GM04503 (cell line): ENCODE data around the gene CACNA1H.
"Not testable (repeated sequence)": the region's sequence is repeated elsewhere in the genome, so short reads cannot be mapped to it uniquely, and the experiment has no call there.

Experiments
- DNase-seq: peaks from one replicate; pipeline ENCODE4 v3.0.0-alpha.2; 2012; ENCODE audit warnings: low read depth

Gene CACNA1H

DNA sequence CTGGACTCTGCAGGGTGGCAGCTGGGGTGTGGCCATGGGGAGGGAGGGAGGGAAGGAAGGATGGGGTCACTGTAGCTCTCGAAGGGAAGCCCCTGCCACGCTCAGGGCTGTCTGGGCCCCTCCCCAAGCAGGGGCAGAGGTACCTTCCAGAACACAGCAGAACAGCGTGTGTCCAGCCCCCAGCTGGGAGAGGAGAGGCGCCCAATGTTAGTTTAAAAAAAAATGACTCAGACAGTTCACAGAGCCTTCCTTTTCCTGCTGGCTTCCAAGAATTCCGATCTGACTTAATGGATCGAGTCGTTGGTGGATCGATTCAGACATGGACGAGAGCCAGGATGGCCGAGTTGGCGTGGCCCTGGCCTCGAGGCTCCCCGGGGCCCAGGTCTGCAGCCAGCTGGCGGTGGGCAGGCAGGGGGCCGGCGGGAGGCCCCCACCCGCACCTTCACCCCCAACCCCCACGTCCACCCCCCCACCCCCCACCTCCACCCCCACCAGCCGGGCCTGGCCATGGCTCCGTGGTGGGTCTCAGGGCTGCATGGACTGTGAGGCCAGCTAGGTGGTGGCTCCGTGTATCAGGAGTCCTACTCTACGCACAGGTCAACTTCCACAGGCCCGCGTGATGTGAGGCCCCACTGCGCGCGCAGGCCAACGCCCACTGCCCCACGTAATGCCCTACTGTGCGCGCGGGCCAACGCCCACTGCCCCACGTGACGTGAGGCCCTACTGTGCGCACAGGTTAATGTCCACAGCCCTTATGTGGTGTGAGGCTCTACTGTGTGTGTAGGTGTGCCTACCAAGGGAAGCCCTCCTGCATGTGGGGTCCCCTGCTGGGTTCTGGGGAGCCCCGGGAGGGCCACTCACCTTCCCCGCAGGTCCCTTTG, 21.8 kb downstream of the CACNA1H start:
- no peak for DNase-seq

DNA sequence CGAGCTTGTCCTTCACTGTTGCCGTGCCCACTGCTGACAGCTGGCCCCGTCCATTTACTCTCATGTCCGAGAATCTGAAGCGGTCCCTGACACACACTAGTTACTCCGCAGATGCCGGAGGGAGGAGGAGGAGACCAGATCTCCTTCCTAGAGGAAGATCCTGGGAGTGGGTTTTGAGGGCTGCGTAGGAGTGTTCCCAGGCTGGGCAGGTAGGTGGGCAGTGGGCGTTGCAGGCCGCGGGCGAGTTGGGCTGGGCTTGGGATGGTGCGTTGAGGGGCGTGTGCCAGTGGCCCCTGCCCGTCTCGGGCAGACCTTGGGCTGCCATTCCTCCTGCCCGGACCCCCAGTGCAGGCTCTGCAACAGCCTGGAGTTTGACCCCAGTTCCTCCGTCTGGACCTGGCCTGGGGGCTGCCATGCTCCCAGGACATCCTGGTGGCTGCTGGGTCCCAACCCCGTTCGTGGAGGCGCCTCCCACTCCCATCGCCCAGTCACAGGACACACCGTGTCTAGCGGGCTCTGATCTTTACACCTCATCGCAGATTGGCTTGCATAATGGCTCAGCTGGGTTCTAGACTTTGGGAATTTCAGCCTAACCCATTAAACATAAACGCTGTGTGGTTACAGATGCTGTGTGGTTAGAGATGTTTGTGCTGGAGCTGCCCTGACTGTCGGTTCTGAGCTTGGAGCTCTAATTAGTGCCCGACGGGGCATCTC, 22.8 kb downstream of the CACNA1H start:
- DNase-seq, result no peak

DNA sequence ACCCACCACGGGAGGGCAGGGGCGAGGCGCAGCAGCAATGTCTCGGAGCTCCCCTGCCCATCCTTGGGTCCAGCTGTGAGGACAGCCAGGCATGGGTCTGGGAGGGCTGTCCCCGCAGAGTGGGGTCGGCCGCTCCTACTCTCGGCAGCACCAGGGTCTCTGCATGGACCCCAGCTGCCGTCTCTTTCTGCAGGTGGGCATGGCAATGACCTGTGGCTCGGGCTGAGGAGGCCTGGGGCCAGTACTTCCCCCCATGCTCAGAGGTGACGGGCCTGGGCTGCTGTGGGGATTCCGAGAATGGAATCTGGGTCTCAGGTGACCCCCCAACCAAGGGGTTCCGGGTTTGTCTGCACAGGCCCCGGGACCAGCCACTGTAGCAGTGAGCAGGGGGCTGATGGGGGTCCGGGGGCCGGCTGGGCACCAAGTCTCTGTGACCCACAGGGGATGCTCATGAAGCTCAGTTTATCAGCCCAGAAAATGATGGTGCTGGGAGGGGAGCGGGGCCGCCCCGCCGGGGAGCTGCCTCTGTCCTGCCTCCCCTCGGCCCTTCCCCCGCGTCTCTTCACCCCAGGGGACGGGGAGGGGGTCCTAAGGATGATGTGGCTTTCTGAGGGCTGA, 23.5 kb downstream of the CACNA1H start:
- no peak for DNase-seq

DNA sequence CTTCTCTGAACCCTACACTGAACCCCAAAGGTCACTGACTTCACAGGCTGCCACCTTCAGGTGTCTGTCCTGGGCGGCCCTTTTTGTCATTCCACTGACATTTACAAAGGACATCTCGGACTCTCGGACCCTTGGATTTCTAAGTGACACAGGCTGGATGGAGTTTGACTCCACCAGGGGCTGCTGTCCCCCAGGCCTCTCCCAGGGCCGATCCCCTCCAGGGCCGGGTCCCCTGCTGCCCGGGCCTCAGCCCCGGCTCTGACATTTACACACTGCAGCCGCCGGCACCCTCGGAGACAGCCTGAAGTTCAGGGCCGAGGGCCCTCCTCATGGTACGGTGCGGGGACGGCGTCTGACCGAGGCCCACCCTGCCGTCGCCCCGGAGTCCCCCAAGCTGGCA, 24.1 kb downstream of the CACNA1H start:
- DNase-seq, result no peak

DNA sequence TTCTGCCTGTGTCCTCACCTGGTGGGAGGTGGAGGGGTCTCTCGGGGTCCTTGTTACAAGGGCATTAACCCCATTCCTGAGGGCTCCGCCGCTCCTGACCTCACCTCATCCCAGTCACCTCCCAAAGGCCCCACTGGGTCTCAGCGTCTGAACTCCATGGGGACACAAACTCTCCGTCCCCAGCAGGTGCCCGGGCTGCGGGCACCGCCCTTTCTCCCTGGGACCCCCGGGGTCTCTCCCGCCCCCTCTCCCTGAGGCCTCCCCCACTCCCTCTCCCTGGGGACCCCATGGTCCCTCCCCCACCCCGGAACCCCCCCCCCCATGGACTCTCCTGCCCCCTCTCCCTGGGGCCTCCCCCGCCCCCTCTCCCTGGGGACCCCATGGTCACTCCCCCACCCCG, 24.8 kb downstream of the CACNA1H start:
- DNase-seq, result no peak

DNA sequence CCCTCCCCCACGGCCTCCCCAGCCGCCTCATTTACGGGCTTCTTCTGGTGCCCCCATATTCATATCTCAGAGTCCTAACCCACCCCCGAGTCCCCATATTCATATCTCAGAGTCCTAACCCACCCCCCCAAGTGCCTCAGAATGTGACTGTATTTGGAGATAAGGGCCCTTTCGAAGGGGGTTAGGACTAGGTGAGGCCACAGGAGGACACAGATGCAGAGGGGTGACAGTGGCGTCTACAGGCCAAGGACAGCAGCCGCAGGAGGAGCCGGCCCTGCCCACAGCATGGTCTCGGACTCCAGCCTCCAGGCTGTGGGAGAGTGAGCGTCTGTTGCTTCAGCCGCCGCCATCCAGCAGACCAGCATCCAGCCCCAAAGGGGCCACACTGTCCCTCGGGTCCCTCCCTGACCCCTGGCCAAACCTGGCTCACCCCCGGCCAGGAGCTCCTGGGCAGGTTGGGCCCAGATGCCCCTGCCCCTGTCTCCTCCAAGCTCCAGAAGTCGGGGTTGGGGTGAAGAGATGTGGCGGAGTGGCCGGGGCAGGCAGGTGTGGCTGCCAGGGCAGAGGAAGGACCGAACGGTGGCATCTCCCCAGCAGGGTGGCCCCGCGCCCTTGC, 25.5 kb downstream of the CACNA1H start:
- DNase-seq, result no peak

DNA sequence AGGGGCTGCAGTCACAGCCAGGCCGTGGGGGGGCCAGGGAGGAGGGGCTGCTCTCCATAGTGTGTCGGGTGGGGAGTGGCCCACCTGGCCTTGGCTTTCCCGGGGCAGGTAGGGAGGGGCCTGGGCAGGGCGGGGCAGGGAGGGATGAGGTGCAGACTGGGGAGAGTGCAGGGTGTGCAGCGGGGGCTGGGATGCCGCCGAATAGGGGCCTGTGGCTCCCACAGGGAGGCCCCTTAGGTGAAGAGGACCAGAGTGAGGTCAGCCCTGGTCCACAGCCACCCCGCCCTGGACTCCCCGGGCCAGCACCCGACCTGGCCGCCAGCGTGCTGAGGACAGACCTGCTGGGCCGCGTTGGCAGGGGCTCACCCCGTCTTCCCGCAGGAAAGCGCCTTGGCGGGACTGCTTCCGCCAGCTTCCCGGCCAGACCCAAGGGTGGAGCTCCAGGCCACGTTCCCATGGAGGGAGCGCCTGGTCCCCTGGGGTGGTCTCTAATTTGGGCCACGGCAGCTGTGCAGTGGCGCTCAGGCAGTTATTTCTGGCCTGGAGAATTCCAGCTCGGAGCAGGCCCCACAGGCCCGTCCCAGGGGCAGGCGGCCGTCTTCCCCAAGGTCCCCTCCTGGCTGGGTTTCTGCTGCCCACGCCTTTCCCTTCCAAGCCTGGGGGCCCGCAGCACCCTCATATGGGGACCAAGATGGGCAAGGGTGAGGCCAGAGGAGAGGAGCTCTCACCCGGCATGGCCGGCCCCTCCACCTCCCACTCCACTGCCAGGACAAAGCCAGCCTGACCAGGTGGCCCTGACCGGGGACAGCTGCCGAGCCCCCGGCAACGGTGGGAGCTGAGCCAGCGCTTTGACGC, 27.9 kb downstream of the CACNA1H start:
- no peak for DNase-seq

DNA sequence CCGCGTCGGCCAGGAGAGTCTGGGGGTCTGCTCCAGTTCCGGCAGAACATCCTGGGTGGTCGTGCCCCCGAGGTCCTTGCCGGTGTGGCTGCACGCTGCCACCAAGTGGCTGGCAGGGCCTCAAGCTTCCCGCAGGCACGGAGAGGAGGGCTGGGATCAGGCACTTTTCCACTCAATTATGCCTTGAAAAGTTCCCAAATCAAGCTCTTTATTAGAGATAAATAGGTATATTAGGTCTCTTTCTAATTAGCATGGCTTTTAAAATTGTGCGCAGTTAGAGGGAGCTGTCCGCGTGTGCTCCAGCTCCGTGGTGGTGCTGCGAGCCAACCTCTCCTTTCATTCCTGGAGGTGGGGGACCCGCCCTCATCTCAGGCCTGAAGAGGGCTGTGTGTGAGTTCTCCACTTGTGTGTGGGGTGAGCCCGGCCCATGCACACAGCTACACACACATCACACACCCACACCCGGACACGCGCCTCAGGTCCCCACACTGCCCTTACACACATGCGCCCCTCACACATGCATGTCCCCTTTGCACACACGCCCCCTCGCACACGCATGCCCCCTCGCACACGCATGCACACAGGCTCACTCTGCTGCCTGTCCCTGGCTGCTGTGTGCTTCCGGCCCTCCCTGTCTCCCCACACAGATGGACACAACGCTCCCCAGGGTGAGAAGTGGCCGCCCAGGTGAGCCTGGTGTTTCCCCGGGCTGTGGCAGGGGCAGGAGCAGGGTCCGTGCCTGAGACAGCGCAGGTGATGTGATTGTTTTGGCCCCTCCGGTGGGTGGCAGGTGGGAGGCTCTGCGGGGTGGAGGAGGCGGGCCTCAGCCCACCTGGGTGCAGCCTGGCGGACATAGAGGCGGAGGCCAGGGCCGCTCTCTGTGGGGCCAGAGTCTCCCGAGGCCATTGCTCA, 28.8 kb downstream of the CACNA1H start:
- no peak for DNase-seq

DNA sequence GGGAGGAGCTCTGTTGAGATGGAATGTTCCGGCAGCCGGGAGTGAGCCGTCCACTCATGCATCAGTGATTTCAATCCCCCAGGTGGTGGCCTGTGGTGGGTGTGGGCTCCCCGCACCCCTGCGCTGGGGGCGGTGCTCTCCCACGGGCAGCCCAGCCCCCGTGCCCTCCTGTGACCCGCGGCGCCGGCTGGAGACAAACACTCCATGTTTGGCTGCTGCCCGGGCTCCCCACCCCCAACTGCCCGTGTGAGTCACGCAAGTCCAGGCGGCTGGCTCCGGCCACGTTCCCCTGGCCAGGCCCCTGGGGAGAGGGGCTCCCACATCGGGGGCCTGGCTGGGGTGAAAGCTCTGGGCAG, 29.4 kb downstream of the CACNA1H start:
- DNase-seq, result peak; percentile 6

DNA sequence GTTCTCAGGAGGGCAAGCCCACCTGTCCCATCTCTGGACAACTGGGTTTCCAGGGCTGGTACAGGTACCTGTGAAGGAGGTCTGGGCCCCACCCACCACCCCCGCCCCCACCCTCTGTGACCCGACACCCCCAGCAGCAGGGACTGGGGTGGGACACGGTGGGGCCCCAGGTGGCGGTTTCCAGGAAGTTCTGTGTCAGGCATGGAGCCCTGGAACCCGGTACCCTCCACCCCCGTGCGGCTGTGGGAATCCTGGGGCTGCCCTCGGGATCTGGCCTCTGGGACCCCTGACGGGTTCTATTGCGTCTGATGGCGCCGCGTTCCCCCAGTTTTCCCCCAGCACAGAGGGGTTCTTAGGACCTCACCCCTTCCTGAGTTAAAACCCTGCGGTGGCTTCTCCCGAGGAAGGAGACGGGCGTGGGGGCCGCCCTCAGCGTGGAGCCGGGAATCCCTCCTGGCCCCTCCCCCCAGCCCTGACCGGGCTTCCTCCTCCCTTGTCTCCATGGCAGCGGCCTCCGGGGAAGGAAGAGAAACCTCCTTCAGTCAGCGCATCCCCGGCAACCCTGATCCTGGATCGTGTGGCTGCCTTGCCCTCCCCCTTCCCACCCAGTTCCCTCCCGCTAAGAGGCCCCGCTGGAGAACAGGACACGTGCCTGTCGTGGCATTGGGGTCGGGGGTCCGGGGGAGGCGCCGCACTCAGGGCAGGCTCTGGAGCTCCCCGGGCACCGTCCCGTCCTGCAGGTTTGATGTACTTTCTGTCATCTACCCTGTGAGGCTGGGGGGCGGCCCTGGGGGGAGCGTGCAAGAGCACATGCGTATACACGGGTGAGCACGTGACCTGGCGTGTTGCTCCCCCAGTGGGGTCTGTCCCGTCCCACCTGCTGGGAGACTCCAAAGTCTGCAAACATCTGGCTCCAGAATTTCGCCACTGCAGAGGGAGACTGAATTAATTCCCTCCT, 30.3 kb downstream of the CACNA1H start:
- no peak for DNase-seq

DNA sequence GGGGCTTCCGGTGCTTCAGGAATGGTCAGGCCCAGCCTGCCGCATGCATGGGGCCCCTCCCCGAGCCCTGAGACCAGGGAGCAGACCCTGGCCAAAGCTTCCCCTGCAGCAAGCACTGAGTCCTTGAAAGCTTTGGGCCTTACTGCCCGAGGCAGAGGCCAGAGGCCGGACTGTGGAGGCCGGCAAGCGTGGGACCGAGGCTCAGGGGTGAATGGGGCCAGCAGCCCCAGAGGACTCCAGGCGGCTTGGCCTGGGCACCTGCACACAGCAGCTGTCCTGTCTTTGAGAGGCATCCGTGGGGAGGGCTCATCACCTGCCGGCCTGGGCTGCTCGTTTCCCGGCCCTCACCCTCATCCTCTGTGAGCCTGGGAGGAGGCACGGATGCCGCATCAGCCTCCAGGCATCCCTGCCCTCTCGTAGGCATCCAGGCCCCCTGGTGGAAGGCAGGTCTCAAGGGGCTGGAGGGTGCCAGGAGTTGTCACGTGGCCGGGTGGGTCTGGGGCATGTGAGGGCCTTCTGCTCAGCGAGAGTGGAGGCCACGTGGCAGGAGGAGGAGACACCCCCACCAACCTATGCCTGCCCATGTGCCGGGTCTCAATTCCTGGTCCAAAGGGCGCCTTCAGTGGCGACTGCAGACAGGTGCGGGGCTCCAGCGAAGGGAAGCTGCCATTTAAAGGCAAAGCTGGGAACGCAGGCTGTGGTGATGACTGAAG, 31.4 kb downstream of the CACNA1H start:
- DNase-seq, result no peak

DNA sequence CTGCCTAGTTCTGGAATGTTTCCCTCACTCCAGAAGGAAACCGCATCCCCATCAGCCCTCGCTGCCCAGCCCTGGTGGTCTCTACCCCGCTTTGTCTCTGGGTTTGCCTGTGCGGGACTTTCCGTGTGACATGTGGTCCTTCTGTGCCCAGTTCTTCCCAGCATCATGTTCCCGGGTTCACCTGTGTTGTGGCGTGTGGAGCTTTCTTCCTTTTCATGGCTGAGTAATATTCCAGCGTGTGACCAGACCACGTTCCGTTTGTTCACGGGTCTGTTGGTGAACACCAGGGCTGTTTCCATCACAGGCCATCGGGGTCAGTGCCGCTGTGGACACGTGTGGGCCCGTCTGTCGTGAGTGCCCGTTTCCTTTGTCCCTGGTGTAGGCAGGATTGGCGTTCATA, 32.1 kb downstream of the CACNA1H start:
- no peak for DNase-seq

DNA sequence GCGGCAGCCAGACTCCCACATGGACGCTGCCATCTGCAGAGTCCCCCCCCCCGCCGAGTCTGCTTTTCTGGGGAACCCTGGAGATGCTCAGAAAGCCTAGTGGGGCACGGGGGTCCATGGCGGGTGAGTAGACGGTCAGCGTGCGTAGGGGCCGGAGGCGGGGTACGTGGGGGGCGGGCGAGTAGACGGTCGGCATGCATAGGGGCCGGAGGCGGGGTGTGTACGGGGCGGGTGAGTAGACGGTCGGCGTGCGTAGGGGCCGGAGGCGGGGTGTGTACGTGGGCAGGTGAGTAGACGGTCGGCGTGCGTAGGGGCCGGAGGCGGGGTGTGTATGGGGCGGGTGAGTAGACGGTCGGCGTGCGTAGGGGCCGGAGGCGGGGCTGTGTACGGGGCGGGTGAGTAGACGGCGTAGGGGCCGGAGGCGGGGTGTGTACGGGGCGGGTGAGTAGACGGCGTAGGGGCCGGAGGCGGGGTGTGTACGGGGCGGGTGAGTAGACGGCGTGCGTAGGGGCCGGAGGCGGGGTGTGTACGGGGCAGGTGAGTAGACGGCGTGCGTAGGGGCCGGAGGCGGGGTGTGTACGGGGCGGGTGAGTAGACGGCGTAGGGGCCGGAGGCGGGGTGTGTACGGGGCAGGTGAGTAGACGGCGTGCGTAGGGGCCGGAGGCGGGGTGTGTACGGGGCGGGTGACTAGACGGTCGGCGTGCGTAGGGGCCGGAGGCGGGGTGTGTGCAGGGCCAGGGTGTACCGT, 32.7 kb downstream of the CACNA1H start:
- DNase-seq, result not testable (repeated sequence)

DNA sequence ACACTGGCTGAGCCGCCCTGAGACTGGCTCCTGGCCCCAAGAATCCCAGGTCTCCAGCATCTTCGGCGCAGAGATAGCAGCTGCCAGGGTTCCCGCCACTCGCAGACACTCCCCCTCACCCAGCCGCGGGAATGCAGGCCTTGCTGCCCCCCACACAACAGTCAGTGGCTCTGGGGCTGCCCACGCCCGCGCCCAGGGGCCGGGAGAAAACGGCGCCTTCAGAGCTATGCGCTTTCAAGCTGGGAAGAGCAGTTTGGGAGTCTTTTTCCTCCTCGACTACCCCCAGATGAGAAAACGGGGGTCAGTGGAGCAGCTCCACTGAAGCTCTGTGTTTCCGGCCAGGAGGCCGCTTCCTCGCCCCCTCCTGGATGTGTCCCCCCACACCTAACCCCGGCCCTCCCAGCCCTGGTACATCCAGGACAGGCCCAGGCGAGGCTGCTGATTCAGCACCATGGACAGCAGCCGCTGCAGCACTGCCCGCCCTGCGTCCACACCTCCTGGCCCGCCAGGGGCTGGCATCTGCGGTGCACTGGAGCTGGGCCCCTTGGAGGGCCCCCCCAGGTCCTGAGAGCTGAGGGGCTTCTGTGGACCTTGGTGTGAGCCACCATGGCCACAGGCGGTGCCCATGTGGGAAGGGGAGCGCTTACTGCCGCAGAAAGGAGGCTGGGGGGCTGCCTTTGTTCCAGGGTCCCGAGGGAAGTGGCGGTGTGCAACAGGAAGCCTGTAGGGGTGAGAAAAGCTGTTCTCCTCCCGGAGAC, 35.7 kb downstream of the CACNA1H start:
- DNase-seq, result no peak

DNA sequence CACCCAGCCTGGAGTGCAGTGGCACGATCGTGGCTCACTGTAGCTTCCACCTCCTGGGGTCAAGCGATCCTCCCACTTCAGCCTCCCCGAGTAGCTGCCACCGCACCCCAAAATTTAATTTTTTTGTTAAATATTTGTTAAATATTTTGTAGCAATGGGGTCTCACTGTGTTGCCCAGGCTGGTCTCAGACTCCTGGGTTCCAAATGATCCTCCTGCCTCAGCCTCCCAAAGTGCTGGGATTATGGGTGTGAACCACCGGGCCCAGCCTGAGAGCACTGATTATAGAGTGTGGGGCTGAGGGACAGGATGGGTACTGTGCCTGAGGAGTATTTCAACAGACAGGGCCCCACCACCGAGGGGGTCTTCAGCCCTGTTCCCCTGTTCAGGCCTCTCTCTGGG, 36.5 kb downstream of the CACNA1H start:
- no peak for DNase-seq

DNA sequence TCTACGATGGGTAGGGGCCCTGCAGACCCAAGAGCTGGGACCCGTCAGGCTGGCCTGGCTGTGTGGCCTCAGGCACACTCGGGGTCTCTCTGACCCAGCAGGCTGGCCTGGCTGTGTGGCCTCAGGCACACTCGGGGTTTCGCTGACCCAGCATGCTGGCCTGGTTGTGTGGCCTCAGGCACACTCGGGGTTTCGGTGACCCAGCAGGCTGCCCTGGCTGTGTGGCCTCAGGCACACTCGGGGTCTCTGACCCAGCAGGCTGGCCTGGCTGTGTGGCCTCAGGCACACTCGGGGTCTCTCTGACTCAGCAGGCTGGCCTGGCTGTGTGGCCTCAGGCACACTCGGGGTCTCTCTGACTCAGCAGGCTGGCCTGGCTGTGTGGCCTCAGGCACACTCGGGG, 37.9 kb downstream of the CACNA1H start:
- DNase-seq, result not testable (repeated sequence)

DNA sequence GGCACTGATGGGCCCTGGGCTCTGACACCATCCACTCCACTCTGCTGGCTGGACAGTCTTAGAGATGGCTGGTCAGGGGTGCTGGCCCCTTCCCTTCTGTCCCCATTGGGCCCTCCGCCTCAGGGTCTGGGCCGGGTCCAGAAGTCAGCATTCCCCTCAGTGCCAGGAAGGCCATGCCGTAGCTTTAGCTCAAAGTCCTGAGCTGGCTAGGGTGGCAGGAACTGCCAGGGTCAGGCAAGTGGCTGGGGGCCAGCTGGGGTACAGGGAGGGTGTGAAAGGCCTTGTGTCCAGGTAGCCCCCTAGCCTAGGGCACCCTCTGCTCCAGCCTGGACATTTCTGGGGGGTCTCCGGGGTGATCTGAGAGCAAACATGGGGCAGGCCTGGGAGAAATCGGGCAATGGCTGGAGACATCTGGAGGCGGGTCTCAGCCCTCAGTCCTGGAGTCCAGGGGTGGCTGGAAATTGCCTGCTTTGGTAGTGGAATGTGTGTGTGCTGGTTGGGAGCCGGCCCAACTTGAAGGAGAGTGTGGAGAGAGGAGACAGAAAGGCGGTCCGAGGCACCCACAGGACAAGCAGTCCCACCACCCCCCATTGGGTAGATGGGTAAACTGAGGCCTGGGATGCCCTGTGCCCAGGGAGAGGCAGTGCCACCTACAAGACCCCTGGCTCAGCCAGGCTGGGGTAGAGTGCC, 39.6 kb downstream of the CACNA1H start:
- no peak for DNase-seq
